ENCODE measurements around the gene PIK3C3. TPM values are rescaled to one million over a fixed set of nuclear protein-coding genes. Genes with fewer than 3 reads are reported as not detected.

PIK3C3 gene
- total and polyA plus RNA-seq, 2 of the 8 experiments (the other 6 are each of a cell fraction or from before 2014, with no cell fraction given) = 15.3 to 47.4 TPM

DNA sequence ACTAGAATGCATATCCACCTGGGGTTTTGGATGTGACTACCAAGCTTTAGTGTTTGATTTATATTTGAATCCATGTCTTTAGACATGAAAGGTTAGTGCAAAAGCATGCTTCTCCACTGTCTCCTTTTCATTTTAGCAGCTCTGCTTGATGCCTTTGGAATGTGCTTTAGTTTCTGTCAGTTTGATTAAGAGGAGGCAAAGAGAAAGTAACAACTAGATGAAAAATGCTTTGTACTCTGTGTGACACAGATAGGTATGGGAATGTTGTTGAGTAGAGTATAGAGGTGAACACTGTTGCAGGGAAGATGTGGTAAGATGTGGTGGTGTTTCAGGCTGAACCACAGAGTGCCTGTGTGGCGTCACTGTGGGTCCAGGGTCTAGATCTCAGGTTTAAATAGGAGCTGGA is 19.8 kb downstream of the PIK3C3 start:
- H4K20me1 ChIP-seq (replicated peaks in 1 of 2; ENCODE audit: control insufficient read depth in 1 of 2, insufficient read depth in 2 of 2, low read length in 2 of 2) = peaks cover 2% of the 10 kb centered on the region in 2 experiments
- 0 out of 4 replicates have a peak, but pooled peaks cover 0 to 3% of the 10 kb centered on the region in 2 experiments for H3K79me2 ChIP-seq (ENCODE audit: control insufficient read depth in 1 of 2, insufficient read depth in 2 of 2, low read length in 2 of 2)
- H3K56ac ChIP-seq (replicated peaks; ENCODE audit: insufficient read length, low read depth, low read length) = no peak overlapping the region
- no peak overlapping the region for H2AK5ac ChIP-seq (ENCODE audit: low read depth, low read length)
- no peak overlapping the region for H3K4me2 ChIP-seq (ENCODE audit: insufficient read depth in 1 of 2, low read depth in 2 of 2, low read length in 2 of 2)
- no peak overlapping the region for H2BK15ac ChIP-seq (ENCODE audit: low read length)
- H3K27ac ChIP-seq (ENCODE audit: low read depth, low read length) = no peak overlapping the region
- no peaks in the 10 kb centered on the region for H3K23me2 ChIP-seq (ENCODE audit: low read depth, low read length)
- H3K9ac ChIP-seq (replicated peaks in 1 of 4; ENCODE audit: extremely low read depth in 1 of 4, low read depth in 3 of 4, low read length in 3 of 4) = no peak overlapping the region
- H4K91ac ChIP-seq (replicated peaks; ENCODE audit: insufficient read length, low read length) = no peak overlapping the region
- no peak overlapping the region for H2BK5ac ChIP-seq (ENCODE audit: low read depth, low read length)
- ChIA-PET CTCF (ENCODE audit: partially characterized antibody) (interaction anchor here (0.6 to 1.1 kb wide), 2 partner anchors 11 to 462 kb away, joined by 3 read pairs; no protein-coding TSS in a partner anchor), POLR2A (ENCODE audit: partially characterized antibody) (no interaction called here)
- H2AFZ ChIP-seq (ENCODE audit: low read length) = no peak overlapping the region
- no peak overlapping the region for H3K18ac ChIP-seq (ENCODE audit: extremely low read depth, low read length)
- no peaks in the 10 kb centered on the region for H3K79me1 ChIP-seq (ENCODE audit: low read depth, low read length)
- H2BK12ac ChIP-seq (ENCODE audit: low read depth, low read length) = no peak overlapping the region
- H3K4me3 ChIP-seq (ENCODE audit: extremely low read depth in 1 of 4, insufficient read depth in 2 of 4, low read depth in 3 of 4, low read length in 4 of 4) = no peak overlapping the region
- no peaks in the 10 kb centered on the region for H3K4me1 ChIP-seq (replicated peaks in 1 of 4; ENCODE audit: control insufficient read depth in 3 of 4, insufficient read depth in 4 of 4, low read length in 3 of 4)
- 94% methylated on average over 1 of the region's 1 CpG; no CpG with 5 or more reads in 1 of the 2 experiments for WGBS, 2 experiments (ENCODE audit: extremely low coverage in 1 of 2, insufficient coverage in 1 of 2, insufficient read length in 1 of 2, insufficient replicate concordance in 2 of 2, low coverage in 1 of 2, low lambda C conversion rate in 2 of 2, missing lambda C conversion rate in 1 of 2)
- H3K36me3 ChIP-seq (ENCODE audit: control insufficient read depth in 2 of 4, insufficient read depth in 4 of 4, low read length in 3 of 4) = peaks cover 0 to 11% (median 3%) of the 10 kb centered on the region in 4 experiments; a peak in 4 of 8 replicates
- H3K27me3 ChIP-seq (replicated peaks in 1 of 4; ENCODE audit: control insufficient read depth in 3 of 4, extremely low read depth in 1 of 4, insufficient read depth in 3 of 4, low read length in 3 of 4) = no peaks in the 10 kb centered on the region
- no peak for FAIRE-seq
- no peak for DNase-seq (ENCODE audit: low read depth in 1 of 2, low spot score in 2 of 2)
- no peak overlapping the region for H2BK120ac ChIP-seq (replicated peaks; ENCODE audit: low read depth, low read length)
- H2BK20ac ChIP-seq (ENCODE audit: low read length) = no peak overlapping the region
- H3K14ac ChIP-seq (ENCODE audit: insufficient read length) = no peak overlapping the region
- H3K23ac ChIP-seq (ENCODE audit: insufficient read length) = no peak overlapping the region
- no peak overlapping the region for H3K4ac ChIP-seq (replicated peaks; ENCODE audit: insufficient read length, low read depth, low read length)
- no peak overlapping the region for H4K8ac ChIP-seq (ENCODE audit: extremely low read depth, insufficient read depth, low read length)
- H3K9me3 ChIP-seq (ENCODE audit: insufficient read depth in 2 of 2, low read depth in 1 of 2, low read length in 1 of 2) = no peaks in the 10 kb centered on the region
- H4K5ac ChIP-seq (ENCODE audit: insufficient read length, low read depth, low read length) = no peak overlapping the region
- no peak for TF ChIP-seq SIN3A (conservative IDR thresholded peaks at IDR 0.05 in 1 of 2, IDR thresholded peaks at IDR 0.05 in 1 of 2; ENCODE audit: low read depth in 1 of 2, low read length in 2 of 2)
- no peak for TF ChIP-seq HDAC2 (IDR thresholded peaks at IDR 0.05; ENCODE audit: borderline replicate concordance in 1 of 2, low read depth in 2 of 2, low read length in 2 of 2)
- TF ChIP-seq POU5F1 (IDR thresholded peaks at IDR 0.05; ENCODE audit: low read depth, low read length) = no peak
- no peak for TF ChIP-seq SP2 (IDR thresholded peaks at IDR 0.05; ENCODE audit: low read length)
- TF ChIP-seq MAFK (IDR thresholded peaks at IDR 0.05; ENCODE audit: low read depth, low read length) = no peak
- no peak for TF ChIP-seq YY1 (IDR thresholded peaks at IDR 0.05; ENCODE audit: low read depth, low read length)
- no peak for TF ChIP-seq NANOG (IDR thresholded peaks at IDR 0.05; ENCODE audit: insufficient read depth, low read depth, low read length, poor library complexity, severe bottlenecking)
- no peak for TF ChIP-seq GTF2F1 (IDR thresholded peaks at IDR 0.05; ENCODE audit: borderline replicate concordance, low read depth, low read length)
- TF ChIP-seq, protein P1, sequence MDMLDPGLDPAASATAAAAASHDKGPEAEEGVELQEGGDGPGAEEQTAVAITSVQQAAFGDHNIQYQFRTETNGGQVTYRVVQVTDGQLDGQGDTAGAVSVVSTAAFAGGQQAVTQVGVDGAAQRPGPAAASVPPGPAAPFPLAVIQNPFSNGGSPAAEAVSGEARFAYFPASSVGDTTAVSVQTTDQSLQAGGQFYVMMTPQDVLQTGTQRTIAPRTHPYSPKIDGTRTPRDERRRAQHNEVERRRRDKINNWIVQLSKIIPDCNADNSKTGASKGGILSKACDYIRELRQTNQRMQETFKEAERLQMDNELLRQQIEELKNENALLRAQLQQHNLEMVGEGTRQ (IDR thresholded peaks at IDR 0.05; ENCODE audit: low read length) = no peak
- no peak for TF ChIP-seq KDM1A (IDR thresholded peaks at IDR 0.05; ENCODE audit: borderline replicate concordance, low read length)
- TF ChIP-seq SP1 (IDR thresholded peaks at IDR 0.05; ENCODE audit: low read depth, low read length) = no peak
- TF ChIP-seq EZH2 (IDR thresholded peaks at IDR 0.05; ENCODE audit: low read depth, low read length, severe bottlenecking) = no peak
- TF ChIP-seq CBX8 (IDR thresholded peaks at IDR 0.05; ENCODE audit: borderline replicate concordance, low read depth, low read length) = no peak
